HepG2 (cell line): ENCODE results near the gene PTPRD. TPM values are rescaled to one million over a fixed set of nuclear protein-coding genes. Genes with fewer than 3 reads are reported as not detected.

Source experiments
- ATAC-seq: fragments of 200-7000 bp; cut with Tn5 transposase; 3 replicates; pipeline ENCODE4 v1.9.1; 2020; ENCODE audit warnings: mild to moderate bottlenecking, moderate library complexity
- BruUV-seq: library from RNA; stranded (reverse); fragments of 400-500 nt; replicated peaks from 2 replicates; lab custom pipeline; 2021; lab: Mats Ljungman, UMichigan
- CTCF ChIA-PET: fragments of 300-600 bp; formaldehyde crosslinking; extraction: SDS; loops from one replicate; lab custom pipeline; 2021; ENCODE audit warnings: low total read pairs, inconsistent platforms, low intra/inter-chr PET ratio; lab: Yijun Ruan, JAX
- POLR2A ChIA-PET: fragments of 350-600 bp; sonication (Branson Sonifier 250); formaldehyde crosslinking; loops from one replicate; lab custom pipeline; 2020; ENCODE audit warnings: antibody characterized with exemption, inconsistent platforms; lab: Yijun Ruan, JAX
- DNase-seq: peaks from one replicate; pipeline ENCODE4 v3.0.0-alpha.2; 2015; ENCODE audit warnings: low spot score
- FAIRE-seq: peaks from 3 replicates; lab custom pipeline; 2011; peaks lifted over from hg19 to GRCh38; lab: Jason Lieb, UNC
- H2AFZ ChIP-seq: one replicate; pipeline ENCODE4 v1.6.1; 2011; ENCODE audit warnings: low read length, inconsistent platforms
- H3K27ac ChIP-seq: fragments of 300-600 bp; 3 replicates; pipeline ENCODE4 v1.8.0; 2011; ENCODE audit warnings: mixed run types, mild to moderate bottlenecking, mixed read lengths, low read length, inconsistent platforms; ENCODE audit not compliant: insufficient read depth; ENCODE audit errors: extremely low read length
- H3K27me3 ChIP-seq, 2 experiments: fragments of 200-600 bp in 1 of 2; 2 replicates in 1 of 2; 3 replicates in 1 of 2; pipeline versions ENCODE4 v1.6.0 to v1.8.0; 2011; ENCODE audit warnings: low read length in 2 of 2, mild to moderate bottlenecking in 2 of 2, moderate library complexity in 2 of 2, inconsistent platforms in 1 of 2; ENCODE audit not compliant: insufficient read depth in 2 of 2, control insufficient read depth in 1 of 2
- H3K36me3 ChIP-seq, 2 experiments: fragments of 200-600 bp in 1 of 2; replicated peaks in 1 of 2; 2 replicates in 1 of 2; 3 replicates in 1 of 2; pipeline versions ENCODE4 v1.5.1 to v1.8.0; 2011; ENCODE audit warnings: low read length in 2 of 2, inconsistent platforms in 1 of 2; ENCODE audit not compliant: insufficient read depth in 2 of 2, control insufficient read depth in 1 of 2
- H3K4me1 ChIP-seq: 2 replicates; pipeline ENCODE4 v1.5.1; 2012; ENCODE audit warnings: low read length, inconsistent platforms; ENCODE audit not compliant: insufficient read depth
- H3K4me2 ChIP-seq: 2 replicates; pipeline ENCODE4 v1.6.0; 2011; ENCODE audit warnings: low read depth, low read length, inconsistent platforms
- H3K4me3 ChIP-seq, 3 experiments: fragments of 200-600 bp in 1 of 3; sonication (generic), shearing (Covaris generic) in 1 of 3; replicated peaks in 1 of 3; 2 replicates each; pipeline ENCODE4 v1.5.1; 2011 to 2016; ENCODE audit warnings: low read length in 3 of 3, inconsistent platforms in 2 of 3, low read depth in 2 of 3, mild to moderate bottlenecking in 2 of 3, control low read depth in 1 of 3, mixed read lengths in 1 of 3; ENCODE audit not compliant: insufficient read depth in 1 of 3
- H3K79me2 ChIP-seq: one replicate; pipeline ENCODE4 v1.6.1; 2011; ENCODE audit warnings: low read length, inconsistent platforms; ENCODE audit not compliant: insufficient read depth
- H3K9ac ChIP-seq: 2 replicates; pipeline ENCODE4 v1.6.0; 2011; ENCODE audit warnings: mild to moderate bottlenecking, low read depth, low read length, inconsistent platforms; ENCODE audit not compliant: insufficient read depth
- H3K9me3 ChIP-seq: 2 replicates; pipeline ENCODE4 v1.5.1; 2012; ENCODE audit warnings: mild to moderate bottlenecking, low read length
- H4K20me1 ChIP-seq: 2 replicates; pipeline ENCODE4 v1.6.0; 2011; ENCODE audit warnings: inconsistent platforms, mild to moderate bottlenecking, low read length, moderate library complexity; ENCODE audit not compliant: insufficient read depth
- ARNT ChIP-seq: fragments of 450-650 bp; IDR thresholded peaks from 2 replicates; pipeline ENCODE4 v1.6.1; 2017
- BCL6 ChIP-seq: IDR thresholded peaks from 2 replicates; pipeline ENCODE4 v1.6.1; 2016; ENCODE audit warnings: missing genetic modification reagents, missing compliant biosample characterization
- DDIT3 ChIP-seq: sonication (generic); formaldehyde crosslinking; IDR thresholded peaks from 2 replicates; pipeline ENCODE4 v1.4.0; 2020; ENCODE audit warnings: mild to moderate bottlenecking, missing genetic modification reagents
- GMEB1 ChIP-seq: sonication (generic); formaldehyde crosslinking; IDR thresholded peaks from 2 replicates; pipeline ENCODE4 v1.5.1; 2020; ENCODE audit warnings: missing genetic modification reagents, mild to moderate bottlenecking, borderline replicate concordance
- HMG20A ChIP-seq: IDR thresholded peaks from 2 replicates; pipeline ENCODE4 v1.6.1; 2016; ENCODE audit warnings: borderline replicate concordance
- NAIF1 ChIP-seq: sonication (generic); formaldehyde crosslinking; IDR thresholded peaks from 2 replicates; pipeline ENCODE4 v1.5.0; 2020; ENCODE audit warnings: mild to moderate bottlenecking, missing genetic modification reagents, borderline replicate concordance
- NFATC3 ChIP-seq: sonication (generic); formaldehyde crosslinking; IDR thresholded peaks from 2 replicates; pipeline ENCODE4 v1.5.1; 2020; ENCODE audit warnings: mild to moderate bottlenecking, missing genetic modification reagents
- PREB ChIP-seq: sonication (generic); formaldehyde crosslinking; IDR thresholded peaks from 2 replicates; pipeline ENCODE4 v1.4.0; 2020; ENCODE audit warnings: missing genetic modification reagents
- ZBTB40 ChIP-seq, 2 experiments: fragments of 450-650 bp in 1 of 2; sonication (generic) in 1 of 2; formaldehyde crosslinking in 1 of 2; IDR thresholded peaks; 2 replicates each; pipeline versions ENCODE4 v1.6.1 to v1.8.0; 2016 to 2022; ENCODE audit warnings: antibody characterized with exemption in 1 of 2, mild to moderate bottlenecking in 1 of 2, missing genetic modification reagents in 1 of 2
- ZEB1 ChIP-seq: IDR thresholded peaks from 2 replicates; pipeline ENCODE4 v1.6.1; 2012; ENCODE audit warnings: mild to moderate bottlenecking, low read depth, inconsistent platforms; ENCODE audit not compliant: insufficient replicate concordance
- ZNF790 ChIP-seq: sonication (generic); formaldehyde crosslinking; IDR thresholded peaks from 2 replicates; pipeline ENCODE4 v1.8.0; 2022; ENCODE audit warnings: missing genetic modification reagents, mild to moderate bottlenecking, borderline replicate concordance
- ZZZ3 ChIP-seq: sonication (generic); formaldehyde crosslinking; IDR thresholded peaks from 2 replicates; pipeline ENCODE4 v1.4.0; 2020; ENCODE audit warnings: missing genetic modification reagents, mild to moderate bottlenecking, borderline replicate concordance
- WGBS: methylation state at CpG from one replicate; pipeline ENCODE4 v1.1.6; 2017; ENCODE audit warnings: low lambda C conversion rate; 5-methylcytosine and 5-hydroxymethylcytosine counted together
- in situ Hi-C: cut with HindIII; loops from 2 replicates; pipeline ENCODE4 v1.10.0; 2017; ENCODE audit warnings: low pct_unique_long_range_greater_than_20kb; ENCODE audit not compliant: extremely low pct_ligation_motif_present
- intact Hi-C: fragments of 100-400 bp; cut with micrococcal nuclease; formaldehyde crosslinking; loops from one replicate; pipeline ENCODE4 v1.10.0; 2022; ENCODE audit not compliant: unreplicated experiment
- polyA plus RNA-seq, 8 experiments: library from polyadenylated mRNA; depleted of rRNA in 3 of 8; stranded (reverse) in 7 of 8; unstranded in 1 of 8; fragments of >200 nt; fragmentation: Illumina TruSeq in 4 of 8; extraction: Trizol in 4 of 8; gene quantifications; 2 replicates each; pipeline versions ENCODE4 v1.2.1 to v1.2.3, GENCODE V29; 2011 to 2016; ENCODE audit warnings: low read depth in 4 of 8, missing spikeins in 1 of 8, mixed read lengths in 1 of 8; ENCODE audit not compliant: insufficient read depth in 1 of 8
- total RNA-seq, 5 experiments: library from RNA; depleted of rRNA; stranded (reverse); fragments of >200 nt; fragmentation: Illumina TruSeq; extraction: Trizol; gene quantifications; 2 replicates each; pipeline ENCODE4 v1.2.3, GENCODE V29; 2016; ENCODE audit warnings: low read depth in 1 of 5
- TF ChIP-seq, protein P1 (sequence below): IDR thresholded peaks from 2 replicates; pipeline ENCODE4 v1.6.1; 2012; ENCODE audit warnings: inconsistent platforms

Gene PTPRD
- total and polyA plus RNA-seq, 2 of the 13 experiments (the other 11 are each of a cell fraction or from before 2014, with no cell fraction given) = 0.05 TPM; not detected in 1

DNA sequence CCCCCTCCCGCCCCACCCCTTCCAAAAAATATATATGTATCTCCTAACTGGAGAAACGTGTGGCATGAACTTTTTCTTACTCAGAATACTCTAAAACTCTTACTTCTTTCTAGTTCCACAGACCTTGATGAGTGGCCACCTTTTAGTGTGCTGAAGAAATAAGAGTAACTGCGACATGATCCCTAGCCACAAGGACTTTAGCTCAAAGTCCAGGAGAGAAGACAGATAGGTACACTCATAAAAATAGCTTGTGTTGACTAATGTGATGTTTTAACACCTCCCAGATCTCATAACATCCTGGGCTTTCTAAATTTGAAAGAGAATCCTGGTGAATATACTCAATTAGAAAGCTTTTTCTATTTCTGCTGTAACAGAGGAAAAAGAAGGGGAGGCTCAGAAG, 1808.2 kb downstream of the PTPRD start:
- TF ChIP-seq GMEB1 (no peak), ZBTB40 (IDR thresholded peaks at IDR 0.05) (no peak), ZBTB40 (CRISPR knock-in tag; IDR thresholded peaks at IDR 0.05) (no peak), PREB (CRISPR knock-in tag) (no peak), NFATC3 (no peak), ZNF790 (CRISPR knock-in tag) (no peak), DDIT3 (no peak), ZEB1 (no peak), ARNT (no peak), BCL6 (CRISPR knock-in tag) (no peak), ZZZ3 (CRISPR knock-in tag) (no peak), HMG20A (CRISPR knock-in tag) (no peak), NAIF1 (CRISPR knock-in tag) (no peak)
- TF ChIP-seq, protein P1, sequence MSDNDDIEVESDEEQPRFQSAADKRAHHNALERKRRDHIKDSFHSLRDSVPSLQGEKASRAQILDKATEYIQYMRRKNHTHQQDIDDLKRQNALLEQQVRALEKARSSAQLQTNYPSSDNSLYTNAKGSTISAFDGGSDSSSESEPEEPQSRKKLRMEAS = no peak
- H3K4me1 ChIP-seq = no peaks in the 10 kb centered on the region
- CTCF ChIA-PET = no interaction called here
- WGBS = 0% methylated on average over 3 of the region's 3 CpGs
- no peak overlapping the region for H3K9ac ChIP-seq
- H3K79me2 ChIP-seq = no peaks in the 10 kb centered on the region
- intact Hi-C loops = no loop called here
- no peak for FAIRE-seq
- H3K36me3 ChIP-seq = no peaks in the 10 kb centered on the region
- in situ Hi-C loops = no loop called here
- POLR2A ChIA-PET = interaction anchor here (0.6 kb wide), 1 partner anchor 13 kb away, joined by 3 read pairs; no protein-coding TSS in a partner anchor
- DNase-seq = no peak
- H3K9me3 ChIP-seq = no peaks in the 10 kb centered on the region
- BruUV-seq = no TSS peak
- no peaks in the 10 kb centered on the region for H4K20me1 ChIP-seq
- no peak overlapping the region for H3K4me2 ChIP-seq
- H3K27ac ChIP-seq = no peak overlapping the region
- H3K4me3 ChIP-seq = no peak overlapping the region
- no peak overlapping the region for H2AFZ ChIP-seq
- H3K27me3 ChIP-seq = no peaks in the 10 kb centered on the region
- ATAC-seq = no peak
